ENCODE measurements around the gene SH3BP5.

DNA sequence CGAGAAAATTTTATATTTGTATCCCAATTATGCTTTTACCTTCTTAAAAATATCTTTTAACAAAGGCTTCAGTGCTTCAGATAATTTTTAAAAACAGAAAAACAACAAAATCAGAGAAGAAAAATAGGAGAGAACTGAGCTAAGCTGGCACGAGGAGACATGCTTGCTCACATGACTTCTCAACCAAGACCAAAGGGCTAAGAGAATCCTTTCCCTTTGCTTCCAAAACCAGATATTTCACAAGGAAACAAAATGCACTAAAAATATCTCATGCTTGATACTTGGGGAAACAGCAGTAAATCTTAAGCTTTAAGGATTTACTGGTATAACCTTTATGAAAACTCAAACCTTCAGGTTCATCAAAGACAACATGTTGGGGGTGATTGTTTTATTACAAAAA is 67.9 kb downstream of the SH3BP5 start:
- no peak for TF ChIP-seq EZH2phosphoT487 (IDR thresholded peaks at IDR 0.05; ENCODE audit: insufficient read depth, low read depth)
- no peak for TF ChIP-seq EZH2 (IDR thresholded peaks at IDR 0.05; ENCODE audit: insufficient read depth, poor library complexity, severe bottlenecking)
